ENCODE results near the gene GARIN3.
"Not testable (repeated sequence)": the region's sequence is repeated elsewhere in the genome, so short reads cannot be mapped to it uniquely, and the experiment has no call there.

GRCh38 chr5:157185122-157185521 is 19.1 kb upstream of the GARIN3 start:
- not testable (repeated sequence) for TF ChIP-seq ZNF274 (IDR thresholded peaks at IDR 0.05; ENCODE audit: low read depth, low read length); YY1 (IDR thresholded peaks at IDR 0.05; ENCODE audit: insufficient read depth, insufficient read length)
